GM19463 (cell line): ENCODE measurements around the gene PRM1.

Experiments used
- ATAC-seq: cut with Tn5 transposase; IDR thresholded peaks from one replicate; pipeline ENCODE4 v1.9.1; 2021; ENCODE audit warnings: mild to moderate bottlenecking, moderate library complexity; ENCODE audit not compliant: unreplicated experiment

The PRM1 gene

GRCh38 chr16:11314309-11314894 lies 33.3 kb upstream of the PRM1 start:
- no peak for ATAC-seq

- no peak for ATAC-seq
Measured at GRCh38 chr16:11313493-11314308, 32.6 kb upstream of the PRM1 start.

GRCh38 chr16:11312718-11313492 lies 31.8 kb upstream of the PRM1 start:
- no peak for ATAC-seq

- peak; percentile 32 for ATAC-seq
Measured at GRCh38 chr16:11310997-11311561, 29.9 kb upstream of the PRM1 start.

DNA sequence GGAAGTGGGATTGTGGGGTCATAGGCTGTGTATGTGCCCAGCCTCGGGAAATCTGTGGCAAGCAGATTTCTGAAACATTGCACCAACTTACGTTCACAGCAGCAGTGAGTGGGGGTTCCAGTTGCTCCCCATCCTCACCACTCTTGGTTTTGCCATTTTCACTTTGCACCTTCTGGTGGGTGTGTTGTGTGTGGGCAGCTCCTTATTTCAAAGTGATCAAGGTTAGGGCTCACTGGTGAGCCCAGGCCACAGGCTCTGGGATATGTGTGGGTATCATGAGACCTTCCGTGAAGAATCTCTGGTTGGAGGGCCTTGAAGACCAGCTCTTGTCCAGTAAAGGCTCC lies 29.5 kb upstream of the PRM1 start:
- no peak for ATAC-seq

DNA sequence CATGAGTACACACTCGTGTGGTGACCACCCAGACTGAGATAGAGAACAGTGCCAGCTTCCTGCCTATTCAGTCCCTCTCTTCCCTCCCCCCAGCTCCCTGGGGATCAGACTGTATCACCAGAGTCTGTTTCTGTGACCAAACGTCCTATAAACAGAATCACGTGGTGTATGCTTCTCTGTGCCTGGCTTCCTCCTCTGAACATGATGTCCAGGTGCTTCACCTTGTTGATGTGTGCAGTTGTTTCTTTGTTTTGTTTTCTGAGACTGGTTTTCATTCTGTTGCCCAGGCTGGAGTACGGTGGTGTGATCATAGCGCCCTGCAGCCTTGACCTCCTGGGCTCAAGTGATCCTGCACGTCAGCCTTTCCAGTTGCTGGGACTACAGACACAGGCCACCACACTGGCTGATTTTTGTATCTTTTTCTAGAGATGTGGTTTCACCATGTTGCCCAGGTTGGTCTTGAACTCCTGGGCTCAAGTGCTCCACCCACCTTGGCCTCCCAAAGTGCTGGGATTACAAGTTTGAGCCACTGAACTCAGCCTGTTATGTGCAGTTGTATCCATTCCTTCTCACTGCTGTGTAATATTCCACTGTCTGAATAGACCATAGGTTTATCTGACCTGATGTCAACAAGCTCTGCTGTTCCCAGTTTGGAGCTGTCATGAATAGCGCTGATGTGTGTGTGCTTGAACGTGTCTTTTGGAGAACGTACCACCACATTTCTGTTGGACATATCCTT lies 28.9 kb upstream of the PRM1 start:
- peak; percentile 31 for ATAC-seq

DNA sequence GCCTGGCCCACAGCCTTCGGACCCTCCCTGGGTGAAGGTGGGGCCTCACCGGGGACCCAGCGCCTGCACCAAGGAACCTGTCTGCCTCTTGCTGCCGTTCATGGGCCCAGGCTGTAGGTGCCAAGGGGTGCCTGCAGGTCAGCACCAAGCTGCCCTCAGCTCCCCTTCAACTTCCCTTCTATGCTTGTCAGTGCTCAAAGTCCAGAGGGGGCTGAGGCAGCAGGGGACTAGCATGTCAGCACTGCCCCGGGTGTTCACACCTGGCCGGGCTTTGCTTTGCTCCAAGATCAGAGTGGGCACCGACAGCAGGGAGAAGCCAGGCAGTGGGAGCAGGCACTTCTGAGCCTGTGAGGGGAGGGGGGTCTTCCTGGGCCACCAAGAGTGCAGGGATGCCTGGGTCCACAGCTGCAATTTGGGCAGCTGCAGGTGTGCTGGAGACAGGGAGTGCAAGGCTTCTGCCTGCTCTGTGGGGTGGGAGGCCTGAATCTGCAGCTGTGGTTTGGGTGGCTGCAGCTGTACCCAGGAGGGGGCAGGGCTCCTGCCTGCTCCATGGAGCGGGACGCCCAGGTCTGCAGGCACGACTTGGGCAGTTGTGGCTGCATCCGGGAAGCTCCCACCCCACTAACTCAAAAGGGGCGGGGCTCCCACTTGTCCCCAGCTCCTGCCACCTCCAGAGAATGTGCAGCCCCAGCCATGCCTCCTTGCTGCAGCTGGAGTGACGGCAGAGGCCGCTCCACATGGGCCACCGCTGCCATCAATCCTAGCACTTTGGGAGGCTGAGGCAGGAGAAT lies 27.6 kb upstream of the PRM1 start:
- no peak for ATAC-seq

- ATAC-seq: no peak
Measured at GRCh38 chr16:11307639-11308492, 26.7 kb upstream of the PRM1 start.

- no peak for ATAC-seq
Measured at GRCh38 chr16:11306997-11307638, 26.0 kb upstream of the PRM1 start.

DNA sequence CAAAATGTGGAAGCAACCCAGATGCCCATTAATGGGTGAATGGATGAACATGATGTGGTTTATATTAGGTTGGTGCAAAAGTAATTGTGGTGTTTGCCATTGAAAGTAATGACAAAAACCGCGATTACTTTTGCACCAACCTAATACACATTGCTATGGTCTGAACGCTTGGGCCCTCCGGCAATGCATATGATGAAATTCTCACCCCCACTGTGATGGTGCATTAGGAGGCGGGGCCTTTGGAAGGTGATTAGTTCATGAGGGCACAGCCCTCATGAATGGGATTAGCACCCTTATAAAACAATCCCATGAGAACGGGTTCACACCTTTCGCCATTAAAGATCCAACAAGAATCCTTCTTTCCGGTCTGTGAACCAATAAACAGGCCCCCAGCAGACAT lies 25.3 kb upstream of the PRM1 start:
- no peak for ATAC-seq

- no peak for ATAC-seq
Measured at GRCh38 chr16:11303405-11304138, 22.4 kb upstream of the PRM1 start.

- ATAC-seq: no peak
Measured at GRCh38 chr16:11302977-11303376, 21.8 kb upstream of the PRM1 start.

DNA sequence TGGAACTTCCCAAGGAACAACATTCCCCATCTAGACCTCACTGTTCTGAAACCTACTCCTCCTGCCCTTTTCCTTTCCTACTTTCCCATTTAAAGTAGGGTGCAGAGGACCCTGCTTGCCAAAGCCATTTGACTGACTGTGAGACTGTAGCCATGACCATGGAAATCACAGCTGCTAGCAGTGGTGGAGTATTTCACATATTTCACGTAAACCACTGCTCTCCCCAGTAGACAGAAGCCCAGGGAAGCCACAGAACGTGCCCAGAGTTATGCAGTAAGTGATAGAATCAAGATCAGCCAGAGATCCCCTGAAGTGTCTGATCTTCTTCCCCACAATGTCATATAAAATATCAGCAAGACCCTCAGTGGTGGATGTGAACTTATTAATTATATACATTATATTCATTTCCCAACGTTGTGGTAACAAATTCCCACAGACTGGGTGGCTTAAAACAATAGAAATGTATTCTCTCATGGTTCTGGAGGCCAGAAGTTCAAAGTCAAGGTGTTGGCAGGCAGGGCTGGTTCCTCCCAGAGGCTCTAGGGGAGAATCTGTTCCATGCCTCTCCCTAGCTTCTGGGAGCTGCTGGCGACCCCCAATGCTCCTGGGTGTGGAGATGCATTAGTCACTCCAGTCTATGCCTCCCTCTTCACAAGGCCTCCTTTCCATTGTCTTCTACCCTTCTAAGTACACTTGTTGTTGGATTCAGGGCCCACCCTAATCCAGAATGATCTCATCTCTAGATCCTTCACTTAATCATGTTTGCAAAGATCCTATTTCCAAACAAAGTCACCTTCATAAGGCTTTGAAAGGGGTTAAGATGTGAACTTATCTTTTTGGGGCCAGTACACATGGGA lies 20.7 kb upstream of the PRM1 start:
- no peak for ATAC-seq

GRCh38 chr16:11300560-11300892 lies 19.4 kb upstream of the PRM1 start:
- no peak for ATAC-seq

DNA sequence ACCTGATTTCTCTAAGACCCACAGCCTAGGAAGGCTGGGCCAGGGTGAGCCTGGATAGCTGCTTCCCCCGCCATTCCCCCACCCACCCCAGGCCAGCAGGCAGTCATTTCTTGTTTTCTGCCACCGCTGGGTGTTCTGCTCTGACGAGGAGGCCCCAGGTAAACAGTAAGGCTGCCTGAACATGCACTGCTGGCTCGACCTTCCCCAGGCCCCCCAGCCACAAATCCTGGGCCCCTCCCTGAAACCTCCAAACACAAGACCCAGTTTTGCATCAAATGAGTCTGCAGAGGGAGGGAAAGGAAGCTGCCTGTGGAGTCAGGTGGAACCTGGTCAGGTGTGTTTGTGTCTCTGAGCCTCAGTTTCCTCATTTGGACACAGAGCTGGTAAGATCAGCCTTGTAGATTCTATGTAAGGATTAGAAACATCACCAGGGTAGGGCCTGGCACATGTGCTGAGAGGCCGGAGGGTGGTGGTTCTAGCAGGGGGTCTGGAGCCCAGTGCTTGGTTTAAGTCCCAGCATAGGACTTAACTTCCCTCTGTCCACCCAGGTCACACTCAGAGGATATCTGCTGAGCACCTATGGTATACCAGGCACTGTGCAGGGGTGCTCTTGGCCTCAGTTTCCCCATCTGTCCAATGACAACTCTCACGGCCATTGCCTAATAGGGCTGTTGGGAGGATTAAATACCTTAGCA lies 18.9 kb upstream of the PRM1 start:
- ATAC-seq: no peak

DNA sequence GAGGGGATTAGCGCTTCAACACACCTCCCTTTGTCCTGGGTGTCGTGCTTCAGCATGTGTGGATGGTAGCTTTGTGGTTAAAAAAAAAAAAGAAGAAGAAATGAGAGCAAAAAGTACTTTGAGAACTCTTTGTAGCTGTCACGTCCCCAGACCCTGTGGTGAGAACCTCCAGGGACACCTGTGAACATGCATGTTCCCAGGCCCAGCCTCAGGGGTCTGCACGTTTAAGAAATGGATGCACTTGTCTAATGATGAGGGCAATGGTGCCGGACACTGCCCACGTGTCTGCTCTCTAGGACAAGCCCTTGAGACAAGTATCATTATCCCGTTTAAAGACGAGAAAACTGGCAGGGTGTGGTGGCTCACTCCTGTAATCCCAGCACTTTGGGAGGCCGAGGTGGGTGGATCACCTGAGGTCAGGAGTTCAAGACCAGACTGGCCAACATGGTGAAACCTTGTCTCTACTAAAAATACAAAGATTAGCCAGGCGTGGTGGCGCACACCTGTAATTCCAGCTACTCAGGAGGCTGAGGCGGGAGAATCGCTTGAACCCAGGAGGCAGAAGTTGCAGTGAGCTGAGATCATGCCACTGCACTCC lies 17.9 kb upstream of the PRM1 start:
- ATAC-seq: peak; percentile 32
